Mucosa of gallbladder (tissue), 1 donor: ENCODE data around the gene FKBP3. TPM values are rescaled to one million over a fixed set of nuclear protein-coding genes. Genes with fewer than 3 reads are reported as not detected.

Experiments
- total RNA-seq: library from RNA; stranded (reverse); gene quantifications from one replicate; pipeline ENCODE4 v1.2.1, GENCODE V29; 2021
- donor health status: DM: no; HTN: no; CAD: no.

Gene FKBP3
- total RNA-seq, 1 donor from 2014 or later = 39.0 TPM

Other genes with a start within 250 kb of the FKBP3 start
- 14.8 TPM for gene KLHL28, start 172.5 kb downstream of the FKBP3 start, total RNA-seq
- gene TOGARAM1, start 172.3 kb downstream of the FKBP3 start, total RNA-seq = 17.1 TPM
- gene PRPF39, start 50.4 kb downstream of the FKBP3 start, total RNA-seq = 29.2 TPM
- gene FANCM, start 1.4 kb upstream of the FKBP3 start, total RNA-seq = 4.5 TPM
- 18.2 TPM for gene MIS18BP1, start 118.7 kb upstream of the FKBP3 start, total RNA-seq